OCI-M2 (cell line): ENCODE results near the gene KCNQ1.

Experiments used
- DNase-seq: peaks from one replicate; lab custom pipeline; 2025; ENCODE audit not compliant: unreplicated experiment; lab: John Stamatoyannopoulos, UW

KCNQ1 gene

GRCh38 chr11:2657697-2658284 is 213.0 kb downstream of the KCNQ1 start:
- no peak for DNase-seq

- DNase-seq: no peak
Observed at GRCh38 chr11:2660357-2660939, 215.6 kb downstream of the KCNQ1 start.

DNA sequence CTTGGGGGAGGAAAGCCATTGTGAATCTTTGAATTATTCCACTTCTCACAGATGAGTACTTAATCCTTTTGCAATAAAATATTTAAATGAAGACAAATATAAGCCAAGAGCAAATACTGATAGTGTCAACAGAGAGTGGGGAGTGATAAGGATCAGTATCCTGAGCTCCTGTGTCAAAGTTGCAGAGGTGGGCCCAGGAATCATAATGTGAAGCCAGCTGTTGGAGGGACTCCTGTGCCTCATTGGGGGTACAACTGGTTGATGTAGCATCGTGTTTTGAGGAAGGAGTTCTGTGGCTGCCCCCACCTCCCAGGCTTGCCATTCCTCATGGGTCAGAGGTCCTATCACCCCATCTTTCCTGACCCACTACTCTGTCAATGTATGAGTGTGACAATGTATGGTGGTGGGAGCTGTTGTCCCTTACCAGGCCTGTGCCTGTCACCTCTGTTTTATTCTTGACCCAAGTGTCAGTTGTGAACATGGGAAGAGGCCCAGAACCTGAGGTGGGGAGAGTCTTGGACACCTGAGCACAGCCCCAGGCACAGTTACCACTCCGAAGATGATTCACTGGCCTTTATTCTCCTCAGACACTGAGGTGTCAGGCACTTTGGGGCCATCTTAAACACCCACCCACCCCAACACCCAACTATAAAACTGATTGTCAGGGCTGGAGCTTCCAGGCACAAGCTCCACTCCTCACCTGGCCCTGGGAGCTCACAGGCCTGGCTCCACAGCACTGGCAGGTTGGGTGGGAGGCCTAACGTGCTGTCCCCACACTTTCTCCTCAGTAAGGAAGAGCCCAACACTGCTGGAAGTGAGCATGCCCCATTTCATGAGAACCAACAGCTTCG is 216.6 kb downstream of the KCNQ1 start:
- DNase-seq: no peak

DNA sequence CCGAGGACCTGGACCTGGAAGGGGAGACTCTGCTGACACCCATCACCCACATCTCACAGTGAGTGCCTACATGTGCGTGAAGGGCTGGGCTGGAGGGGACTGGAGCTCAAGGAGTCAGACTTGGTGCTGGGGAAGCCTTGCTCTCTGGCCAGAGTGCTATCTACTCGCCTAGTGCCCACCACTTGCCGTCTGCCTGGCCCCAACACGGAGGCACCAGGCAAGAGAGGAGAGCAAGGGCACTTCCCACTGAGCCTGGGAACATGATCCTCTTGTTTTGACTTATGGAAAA is 217.2 kb downstream of the KCNQ1 start:
- no peak for DNase-seq

GRCh38 chr11:2662430-2663299 is 217.9 kb downstream of the KCNQ1 start:
- DNase-seq: no peak

DNA sequence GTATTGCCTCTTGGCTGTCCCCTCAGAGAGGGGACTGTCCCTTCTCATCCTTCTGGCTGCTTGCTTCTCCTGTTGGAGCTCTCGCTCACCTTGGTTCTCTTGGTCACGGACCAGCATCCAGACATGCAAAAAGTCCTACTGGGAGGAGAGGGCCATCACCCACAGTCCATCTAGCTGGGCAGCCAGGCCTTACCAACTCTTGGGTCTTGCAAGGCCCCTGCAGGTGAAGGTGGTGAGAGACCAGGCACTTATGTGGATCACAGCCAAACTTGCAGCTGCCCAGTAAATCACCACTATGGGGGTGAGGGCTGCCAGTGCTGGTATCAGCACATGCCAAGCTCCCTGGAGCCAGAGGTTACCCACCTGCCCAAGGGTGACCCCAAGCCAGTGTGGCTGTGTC is 218.7 kb downstream of the KCNQ1 start:
- DNase-seq: no peak

- DNase-seq: no peak
Observed at GRCh38 chr11:2663915-2664314, 219.1 kb downstream of the KCNQ1 start.

- no peak for DNase-seq
Observed at GRCh38 chr11:2664376-2664775, 219.6 kb downstream of the KCNQ1 start.

- no peak for DNase-seq
Observed at GRCh38 chr11:2664791-2665525, 220.2 kb downstream of the KCNQ1 start.

DNA sequence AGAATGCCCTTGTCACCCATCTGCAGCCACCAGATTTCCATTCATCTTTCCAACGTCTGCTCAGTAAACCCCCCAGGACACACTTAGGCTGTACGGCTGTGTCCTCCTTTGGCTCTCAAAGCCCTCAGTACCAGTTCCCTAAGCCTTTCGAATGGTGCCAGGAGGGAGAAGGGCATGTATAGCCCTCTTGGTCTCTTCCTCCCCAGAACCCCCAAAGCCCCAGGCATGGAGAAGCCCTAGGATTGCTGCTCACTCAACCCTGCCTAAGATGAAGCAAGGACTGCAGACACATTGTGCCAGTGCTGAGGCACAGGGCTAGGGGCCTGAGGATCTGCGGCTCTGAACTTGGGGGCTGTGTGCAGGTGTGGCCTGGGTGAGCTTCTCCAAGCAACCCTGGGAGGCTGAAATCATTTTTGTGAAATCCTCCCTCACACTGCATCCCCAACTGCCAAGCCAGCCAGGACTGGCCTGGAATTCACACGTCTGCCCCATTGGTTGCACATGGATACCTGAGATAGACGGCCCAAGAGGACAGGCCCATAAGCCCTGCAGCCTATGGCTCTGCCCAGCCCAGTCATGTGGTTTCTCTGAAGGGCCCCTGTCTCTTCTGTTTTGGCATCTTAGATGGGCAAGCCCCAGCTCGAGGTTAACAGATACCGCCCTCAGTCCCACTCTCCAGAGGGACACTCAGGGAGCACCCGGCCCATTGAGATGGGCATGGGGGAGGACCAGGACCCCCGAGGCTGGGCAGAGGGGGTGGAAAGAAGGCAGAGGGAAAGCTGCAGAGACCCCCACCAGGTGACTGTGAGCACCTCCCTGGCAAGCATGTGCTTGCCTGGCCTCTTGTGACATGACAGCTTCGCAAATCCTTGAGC is 221.0 kb downstream of the KCNQ1 start:
- DNase-seq: no peak

DNA sequence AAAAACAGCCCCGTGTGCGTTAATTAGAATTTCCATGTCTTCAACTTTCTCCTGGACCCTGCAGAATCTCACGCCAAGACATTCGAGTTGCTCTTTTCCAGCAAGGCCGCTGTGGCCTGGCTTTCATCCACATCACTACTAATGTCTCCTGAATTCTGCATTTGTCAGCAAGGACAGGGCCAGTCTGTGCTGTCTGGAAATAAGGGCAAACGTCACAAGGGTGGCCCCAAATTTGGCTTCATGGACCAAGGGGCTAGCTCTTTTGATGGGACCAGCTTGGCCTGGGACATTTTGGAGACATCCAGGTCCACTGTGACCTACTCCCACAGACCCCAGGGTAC is 221.6 kb downstream of the KCNQ1 start:
- no peak for DNase-seq

- no peak for DNase-seq
Observed at GRCh38 chr11:2666828-2667570, 222.2 kb downstream of the KCNQ1 start.

GRCh38 chr11:2667940-2668339 is 223.1 kb downstream of the KCNQ1 start:
- no peak for DNase-seq

GRCh38 chr11:2668876-2669275 is 224.1 kb downstream of the KCNQ1 start:
- DNase-seq: no peak

DNA sequence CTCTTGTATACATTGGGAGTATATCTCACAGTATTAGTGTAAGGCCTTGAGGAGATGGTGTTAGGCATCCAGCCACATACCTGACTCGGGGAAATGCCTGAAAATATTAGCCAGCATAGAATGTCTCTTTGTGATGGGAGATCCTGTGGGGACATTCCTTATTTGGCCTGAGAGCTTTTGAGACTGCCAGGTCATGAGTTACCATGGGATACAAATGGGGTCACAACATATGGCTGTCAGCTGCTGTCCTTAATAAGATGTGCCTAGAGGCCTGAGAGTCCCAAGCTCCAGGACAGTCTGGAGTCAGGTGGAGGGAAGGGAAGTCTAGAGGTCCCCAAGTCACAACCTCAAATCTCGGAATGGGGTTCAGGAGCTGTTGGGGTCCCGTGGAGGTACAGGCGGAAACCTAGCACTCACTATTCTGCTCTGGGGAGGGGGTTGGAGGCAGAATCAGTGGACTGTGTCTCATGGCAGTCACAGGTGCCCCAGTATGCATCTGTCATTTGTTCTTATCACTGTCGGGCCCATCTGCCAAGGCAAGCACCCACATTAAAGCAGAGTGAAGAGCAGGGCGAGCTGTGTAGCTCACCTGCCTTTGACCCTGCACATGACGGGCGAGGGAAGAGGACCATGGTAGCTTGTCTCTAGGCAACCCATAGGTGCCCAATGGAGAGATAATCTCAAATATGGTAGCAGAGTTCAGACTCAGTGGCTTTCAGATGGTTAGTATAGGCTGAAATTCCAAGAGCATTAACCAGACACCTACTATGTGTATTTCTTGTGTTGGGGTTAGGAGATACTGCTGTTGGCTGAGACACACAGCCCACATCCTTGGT is 225.0 kb downstream of the KCNQ1 start:
- no peak for DNase-seq

DNA sequence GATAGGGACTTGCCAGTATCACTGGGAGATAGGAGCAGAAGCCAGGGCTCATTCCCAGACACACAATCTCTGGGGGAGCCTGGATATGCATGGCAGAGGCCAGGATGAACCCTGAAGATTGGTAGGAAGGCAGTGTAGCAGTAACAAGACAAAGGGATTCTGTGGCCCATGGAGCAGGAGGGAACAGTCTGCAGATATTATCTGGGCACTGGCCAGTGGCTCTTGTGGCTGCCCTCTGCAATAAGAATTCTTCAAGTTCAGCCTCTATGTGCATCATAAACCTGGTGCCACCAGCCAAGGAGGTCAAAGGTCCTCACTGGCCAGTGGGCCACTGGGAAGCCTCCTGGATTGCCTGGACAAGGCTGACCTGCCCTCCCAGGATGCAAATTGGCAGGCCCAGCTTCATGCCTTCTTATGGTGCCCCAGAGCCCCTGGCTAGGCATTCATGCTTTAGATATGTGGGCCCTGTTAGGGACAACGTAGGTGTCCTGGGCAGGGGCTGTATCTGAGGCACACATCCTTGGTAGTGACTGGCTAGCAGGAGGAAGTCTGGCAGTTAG is 225.8 kb downstream of the KCNQ1 start:
- no peak for DNase-seq

DNA sequence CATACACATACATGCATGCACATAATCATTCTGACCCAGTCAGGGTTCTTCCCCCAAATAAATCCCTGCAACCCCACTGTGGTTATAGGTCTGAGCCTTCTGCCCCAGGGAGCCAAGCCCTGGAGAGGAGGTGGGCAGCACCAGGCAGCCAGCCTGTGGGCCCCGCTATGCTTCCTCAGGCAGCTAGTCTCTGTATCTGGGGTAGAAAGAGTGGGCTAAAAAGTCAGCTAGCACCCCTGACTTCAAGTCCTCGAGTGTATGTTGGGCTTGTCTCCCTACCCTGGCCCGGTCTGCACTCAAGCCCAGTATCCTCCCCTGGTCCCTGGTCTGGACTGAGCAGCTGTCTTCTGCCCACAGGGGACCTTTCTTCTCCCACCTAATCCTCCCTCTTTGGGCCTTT is 226.9 kb downstream of the KCNQ1 start:
- DNase-seq: no peak

GRCh38 chr11:2672553-2673249 is 227.9 kb downstream of the KCNQ1 start:
- DNase-seq: no peak
